ENCODE data around the gene PI4K2A.

The PI4K2A gene

GRCh38 chr10:97608991-97609561, 31.4 kb upstream of the PI4K2A start:
- H3K4me3 ChIP-seq (ENCODE audit: low read length): no peak overlapping the region
- no peaks in the 10 kb centered on the region for H3K4me1 ChIP-seq (ENCODE audit: control insufficient read depth, insufficient read depth, low read length)

GRCh38 chr10:97611473-97611872, 29.0 kb upstream of the PI4K2A start:
- no peaks in the 10 kb centered on the region for H3K9me3 ChIP-seq (replicated peaks; ENCODE audit: low read length)
- H3K27me3 ChIP-seq (ENCODE audit: control insufficient read depth, insufficient read depth, low read length): no peaks in the 10 kb centered on the region
- H3K4me2 ChIP-seq (ENCODE audit: low read length): no peak overlapping the region
- H3K36me3 ChIP-seq (ENCODE audit: insufficient read depth, low read length): no peaks in the 10 kb centered on the region
- no peak overlapping the region for H3K9ac ChIP-seq (ENCODE audit: low read depth, low read length)
- no peak overlapping the region for H3K4me3 ChIP-seq (ENCODE audit: low read length)
- no peaks in the 10 kb centered on the region for H3K4me1 ChIP-seq (ENCODE audit: control insufficient read depth, insufficient read depth, low read length)

More at GRCh38 chr10:97608991-97609561, 31.4 kb upstream of the PI4K2A start:
- no peaks in the 10 kb centered on the region for H3K36me3 ChIP-seq (ENCODE audit: insufficient read depth, low read length)
- H3K4me2 ChIP-seq (ENCODE audit: low read length): no peak overlapping the region
- H3K9ac ChIP-seq (ENCODE audit: low read depth, low read length): no peak overlapping the region
- H3K9me3 ChIP-seq (replicated peaks; ENCODE audit: low read length): no peaks in the 10 kb centered on the region
- no peaks in the 10 kb centered on the region for H3K27me3 ChIP-seq (ENCODE audit: control insufficient read depth, insufficient read depth, low read length)

DNA sequence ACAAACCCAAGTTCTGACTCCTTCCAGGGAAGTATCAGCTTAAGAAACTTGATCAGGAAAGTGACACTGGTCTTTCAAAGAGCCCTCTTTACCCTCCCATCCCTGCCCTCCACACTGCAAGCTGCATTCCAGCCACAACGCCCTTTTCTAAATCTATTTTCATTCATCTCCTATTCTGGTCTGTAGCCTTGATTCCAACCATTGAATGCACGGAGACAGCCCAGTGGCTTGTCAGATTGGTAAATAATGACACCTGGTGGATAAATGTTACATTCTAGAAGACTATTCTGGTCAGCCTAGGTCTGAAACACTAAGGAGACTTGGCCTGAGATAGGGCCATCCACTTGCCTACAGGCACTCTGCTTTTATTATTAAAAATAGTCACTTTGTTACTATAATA, 28.1 kb upstream of the PI4K2A start:
- Histone ChIP-seq H3K4me1 (ENCODE audit: control insufficient read depth, insufficient read depth, low read length) (no peaks in the 10 kb centered on the region), H3K9me3 (replicated peaks; ENCODE audit: low read length) (no peaks in the 10 kb centered on the region), H3K9ac (ENCODE audit: low read depth, low read length) (no peak overlapping the region), H3K4me3 (ENCODE audit: low read length) (no peak overlapping the region), H3K27me3 (ENCODE audit: control insufficient read depth, insufficient read depth, low read length) (no peaks in the 10 kb centered on the region), H3K4me2 (ENCODE audit: low read length) (no peak overlapping the region), H3K36me3 (ENCODE audit: insufficient read depth, low read length) (no peaks in the 10 kb centered on the region)

GRCh38 chr10:97618285-97618684, 22.2 kb upstream of the PI4K2A start:
- Histone ChIP-seq H3K4me3 (ENCODE audit: low read length) (no peak overlapping the region), H3K9ac (ENCODE audit: low read depth, low read length) (no peak overlapping the region), H3K36me3 (ENCODE audit: insufficient read depth, low read length) (no peaks in the 10 kb centered on the region), H3K4me1 (ENCODE audit: control insufficient read depth, insufficient read depth, low read length) (no peaks in the 10 kb centered on the region), H3K9me3 (replicated peaks; ENCODE audit: low read length) (no peaks in the 10 kb centered on the region), H3K27me3 (ENCODE audit: control insufficient read depth, insufficient read depth, low read length) (no peaks in the 10 kb centered on the region), H3K4me2 (ENCODE audit: low read length) (no peak overlapping the region)

- no peaks in the 10 kb centered on the region for H3K4me1 ChIP-seq (ENCODE audit: control insufficient read depth, insufficient read depth, low read length)
- no peak overlapping the region for H3K4me3 ChIP-seq (ENCODE audit: low read length)
- H3K9me3 ChIP-seq (replicated peaks; ENCODE audit: low read length): no peaks in the 10 kb centered on the region
- no peaks in the 10 kb centered on the region for H3K27me3 ChIP-seq (ENCODE audit: control insufficient read depth, insufficient read depth, low read length)
- no peak overlapping the region for H3K9ac ChIP-seq (ENCODE audit: low read depth, low read length)
- no peaks in the 10 kb centered on the region for H3K36me3 ChIP-seq (ENCODE audit: insufficient read depth, low read length)
- H3K4me2 ChIP-seq (ENCODE audit: low read length): no peak overlapping the region
These were observed 21.7 kb upstream of the PI4K2A start for GRCh38 chr10:97618733-97619132.

DNA sequence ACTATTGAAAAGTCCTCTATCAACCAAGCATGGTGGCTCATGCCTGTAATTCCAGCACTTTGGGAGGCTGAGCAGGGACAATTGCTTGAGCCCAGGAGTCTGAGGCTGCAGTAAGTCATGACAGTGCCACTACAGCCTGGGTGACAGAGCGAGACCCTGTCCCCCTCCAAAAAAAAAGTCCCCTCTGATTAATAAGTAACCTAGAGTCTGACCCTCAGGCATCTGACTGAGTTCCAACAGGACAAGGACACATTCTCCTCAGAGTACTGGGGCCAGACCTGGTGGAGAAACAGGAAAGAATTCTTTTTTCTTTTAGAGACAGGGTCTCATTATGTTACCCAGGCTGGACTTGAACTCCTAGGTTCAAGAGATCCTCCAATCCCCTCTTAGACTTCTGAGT, 17.2 kb upstream of the PI4K2A start:
- Histone ChIP-seq H3K36me3 (ENCODE audit: insufficient read depth, low read length) (no peaks in the 10 kb centered on the region), H3K27me3 (ENCODE audit: control insufficient read depth, insufficient read depth, low read length) (no peaks in the 10 kb centered on the region), H3K4me3 (ENCODE audit: low read length) (no peak overlapping the region), H3K9ac (ENCODE audit: low read depth, low read length) (no peak overlapping the region), H3K4me2 (ENCODE audit: low read length) (no peak overlapping the region), H3K4me1 (ENCODE audit: control insufficient read depth, insufficient read depth, low read length) (no peaks in the 10 kb centered on the region), H3K9me3 (replicated peaks; ENCODE audit: low read length) (no peaks in the 10 kb centered on the region)

- no peak overlapping the region for H3K4me2 ChIP-seq (ENCODE audit: low read length)
- H3K36me3 ChIP-seq (ENCODE audit: insufficient read depth, low read length): no peaks in the 10 kb centered on the region
- no peak overlapping the region for H3K4me3 ChIP-seq (ENCODE audit: low read length)
- H3K4me1 ChIP-seq (ENCODE audit: control insufficient read depth, insufficient read depth, low read length): peaks cover 5% of the 10 kb centered on the region
- H3K9me3 ChIP-seq (replicated peaks; ENCODE audit: low read length): no peaks in the 10 kb centered on the region
- no peak overlapping the region for H3K9ac ChIP-seq (ENCODE audit: low read depth, low read length)
- no peaks in the 10 kb centered on the region for H3K27me3 ChIP-seq (ENCODE audit: control insufficient read depth, insufficient read depth, low read length)
These were observed 12.7 kb upstream of the PI4K2A start for GRCh38 chr10:97627731-97628130.

GRCh38 chr10:97628228-97628627, 12.2 kb upstream of the PI4K2A start:
- Histone ChIP-seq H3K27me3 (ENCODE audit: control insufficient read depth, insufficient read depth, low read length) (no peaks in the 10 kb centered on the region), H3K4me3 (ENCODE audit: low read length) (no peak overlapping the region), H3K9me3 (replicated peaks; ENCODE audit: low read length) (no peaks in the 10 kb centered on the region), H3K4me1 (ENCODE audit: control insufficient read depth, insufficient read depth, low read length) (peaks cover 5% of the 10 kb centered on the region), H3K36me3 (ENCODE audit: insufficient read depth, low read length) (no peaks in the 10 kb centered on the region), H3K9ac (ENCODE audit: low read depth, low read length) (no peak overlapping the region), H3K4me2 (ENCODE audit: low read length) (no peak overlapping the region)

DNA sequence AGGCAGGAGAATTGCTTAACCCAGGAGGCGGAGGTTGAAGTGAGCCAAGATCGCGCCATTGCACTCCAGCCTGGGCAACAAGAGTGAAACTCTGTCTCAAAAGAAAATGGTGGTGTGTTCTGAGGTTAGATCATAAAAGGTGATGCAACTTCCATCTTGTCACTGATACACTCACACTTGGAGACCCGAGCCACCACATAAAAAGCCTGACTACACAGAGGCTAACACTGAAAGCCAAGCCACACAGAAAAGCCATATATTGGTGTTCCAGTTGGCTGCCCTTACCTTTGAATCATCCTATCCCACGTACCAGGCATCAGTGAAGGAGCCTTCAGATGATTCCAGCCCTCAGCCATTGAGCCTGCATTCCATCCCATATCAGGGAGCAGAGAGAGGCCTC, 11.2 kb upstream of the PI4K2A start:
- Histone ChIP-seq H3K36me3 (ENCODE audit: insufficient read depth, low read length) (no peaks in the 10 kb centered on the region), H3K27me3 (ENCODE audit: control insufficient read depth, insufficient read depth, low read length) (no peaks in the 10 kb centered on the region), H3K4me1 (ENCODE audit: control insufficient read depth, insufficient read depth, low read length) (peaks cover 10% of the 10 kb centered on the region), H3K4me2 (ENCODE audit: low read length) (no peak overlapping the region), H3K9ac (ENCODE audit: low read depth, low read length) (no peak overlapping the region), H3K4me3 (ENCODE audit: low read length) (no peak overlapping the region), H3K9me3 (replicated peaks; ENCODE audit: low read length) (no peaks in the 10 kb centered on the region)

GRCh38 chr10:97631098-97631497, 9.4 kb upstream of the PI4K2A start:
- H3K9ac ChIP-seq (ENCODE audit: low read depth, low read length): no peak overlapping the region
- peaks cover 10% of the 10 kb centered on the region for H3K4me1 ChIP-seq (ENCODE audit: control insufficient read depth, insufficient read depth, low read length)
- H3K4me3 ChIP-seq (ENCODE audit: low read length): no peak overlapping the region
- no peaks in the 10 kb centered on the region for H3K36me3 ChIP-seq (ENCODE audit: insufficient read depth, low read length)
- no peaks in the 10 kb centered on the region for H3K27me3 ChIP-seq (ENCODE audit: control insufficient read depth, insufficient read depth, low read length)
- no peaks in the 10 kb centered on the region for H3K9me3 ChIP-seq (replicated peaks; ENCODE audit: low read length)
- H3K4me2 ChIP-seq (ENCODE audit: low read length): no peak overlapping the region

GRCh38 chr10:97632949-97633884, 7.3 kb upstream of the PI4K2A start, which contains the start of gene MORN4:
MORN4 (minus strand) TSS chr10:97633500; CDS start chr10:97619653, 13,847 bp downstream.
- peak within 1 kb of the TSS; percentile 79 for H3K9ac ChIP-seq (ENCODE audit: low read depth, low read length)
- H3K36me3 ChIP-seq (ENCODE audit: insufficient read depth, low read length): no peaks in the 10 kb centered on the region
- no peaks in the 10 kb centered on the region for H3K9me3 ChIP-seq (replicated peaks; ENCODE audit: low read length)
- H3K4me2 ChIP-seq (ENCODE audit: low read length): peak within 1 kb of the TSS; percentile 97
- H3K27me3 ChIP-seq (ENCODE audit: control insufficient read depth, insufficient read depth, low read length): no peaks in the 10 kb centered on the region
- H3K4me3 ChIP-seq (ENCODE audit: low read length): peak within 1 kb of the TSS; percentile 92
- peaks cover 10% of the 10 kb centered on the region for H3K4me1 ChIP-seq (ENCODE audit: control insufficient read depth, insufficient read depth, low read length)

Data from skeletal muscle satellite cell (primary cell).